MV-4-11 (cell line): ENCODE results near the gene POU2AF2.
"Not testable (repeated sequence)": the region's sequence is repeated elsewhere in the genome, so short reads cannot be mapped to it uniquely, and the experiment has no call there.

Source experiments
- DNase-seq: peaks from one replicate; lab custom pipeline; 2025; lab: John Stamatoyannopoulos, UW

The POU2AF2 gene

DNA sequence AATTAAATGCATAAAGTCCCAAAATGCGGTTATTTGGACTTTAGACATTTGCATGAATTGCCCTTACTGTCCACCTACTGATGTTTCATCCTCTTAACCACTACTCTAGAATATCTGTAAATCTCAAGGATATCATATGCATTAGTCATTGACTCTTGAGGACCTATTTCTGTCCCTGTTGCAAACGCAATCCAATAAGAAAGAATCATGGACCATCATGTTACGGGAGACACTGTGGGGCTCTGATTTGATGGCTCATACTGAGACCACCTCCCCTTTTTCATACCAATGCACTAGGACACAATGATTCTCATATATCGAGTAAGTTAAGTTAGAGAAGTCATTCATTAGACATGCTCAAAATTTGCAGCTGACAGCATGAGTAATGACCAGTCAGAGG is 14.4 kb downstream of the POU2AF2 start:
- no peak for DNase-seq

DNA sequence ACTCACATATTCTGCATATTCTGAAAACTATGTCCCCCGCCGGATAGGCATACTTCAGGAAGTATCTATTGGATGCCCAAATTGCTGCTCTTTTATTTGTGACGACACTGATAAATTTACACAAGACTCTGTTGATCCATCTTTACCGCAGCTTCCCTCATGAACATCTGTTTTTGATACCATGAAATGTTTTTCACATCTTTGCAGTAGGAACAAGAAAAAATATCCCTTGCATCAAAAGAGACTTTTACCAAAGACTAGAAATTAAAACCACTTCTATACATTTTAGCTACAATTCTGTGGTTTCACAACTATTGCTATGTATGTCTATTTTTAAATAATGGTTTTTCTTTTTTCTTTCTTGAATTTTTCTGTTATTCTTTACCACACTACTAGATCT is 15.3 kb downstream of the POU2AF2 start:
- DNase-seq: no peak

DNA sequence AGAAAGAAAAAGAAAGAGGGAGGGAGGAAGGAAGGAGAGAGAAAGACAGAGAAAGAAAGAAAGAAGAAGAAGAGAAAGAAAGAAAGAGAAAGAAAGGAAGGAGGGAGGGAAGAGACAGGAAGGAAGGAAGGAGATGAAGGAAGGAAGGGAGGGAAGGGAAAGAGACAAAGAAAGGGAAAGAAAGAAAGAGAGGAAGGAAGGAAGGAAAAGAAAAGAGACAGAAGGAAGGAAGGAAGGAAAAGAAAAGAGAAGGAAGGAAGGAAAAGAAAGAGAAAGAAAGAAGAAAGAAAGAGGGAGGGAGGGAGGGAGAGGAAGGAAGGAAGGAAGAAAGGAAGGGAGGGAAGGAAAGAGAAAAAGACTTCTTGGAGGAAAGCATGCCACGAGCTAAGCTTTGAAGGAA is 19.1 kb downstream of the POU2AF2 start:
- no peak for DNase-seq

DNA sequence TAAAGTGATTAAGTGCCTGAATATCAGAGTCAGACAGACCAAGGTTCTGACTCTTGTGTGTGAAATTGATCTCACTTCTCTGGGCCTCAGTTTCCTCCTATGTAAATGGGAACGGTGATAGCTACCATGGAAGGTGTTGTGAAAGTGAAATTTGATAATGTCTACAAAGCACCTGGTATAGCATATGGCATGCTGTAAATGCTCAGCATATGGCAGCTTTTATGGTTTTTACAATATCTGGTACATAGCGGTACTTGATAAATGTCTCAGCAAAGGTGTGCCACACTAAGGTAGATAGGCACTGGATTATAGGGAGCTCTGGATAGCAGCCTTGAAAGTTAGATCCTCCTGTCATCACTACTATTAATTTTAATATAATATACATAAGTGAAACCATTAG is 19.9 kb downstream of the POU2AF2 start:
- DNase-seq: no peak

DNA sequence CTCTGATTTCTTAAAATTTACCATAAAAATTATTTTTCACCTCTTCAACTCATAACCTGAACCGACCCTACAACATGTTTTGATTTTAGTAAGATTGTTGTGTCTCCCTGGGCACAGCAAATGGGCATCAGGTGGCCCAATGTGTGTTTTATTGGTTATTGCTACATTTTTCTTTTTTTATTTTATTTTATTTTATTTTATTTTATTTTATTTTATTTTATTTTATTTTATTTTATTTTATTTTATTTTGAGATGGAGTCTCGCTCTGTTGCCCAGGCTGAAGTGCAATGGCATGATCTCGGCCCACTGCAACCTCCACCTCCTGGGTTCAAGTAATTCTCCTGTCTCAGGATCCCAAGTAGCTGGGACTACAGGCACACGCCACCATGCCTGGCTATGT is 22.8 kb downstream of the POU2AF2 start:
- DNase-seq: not testable (repeated sequence)

DNA sequence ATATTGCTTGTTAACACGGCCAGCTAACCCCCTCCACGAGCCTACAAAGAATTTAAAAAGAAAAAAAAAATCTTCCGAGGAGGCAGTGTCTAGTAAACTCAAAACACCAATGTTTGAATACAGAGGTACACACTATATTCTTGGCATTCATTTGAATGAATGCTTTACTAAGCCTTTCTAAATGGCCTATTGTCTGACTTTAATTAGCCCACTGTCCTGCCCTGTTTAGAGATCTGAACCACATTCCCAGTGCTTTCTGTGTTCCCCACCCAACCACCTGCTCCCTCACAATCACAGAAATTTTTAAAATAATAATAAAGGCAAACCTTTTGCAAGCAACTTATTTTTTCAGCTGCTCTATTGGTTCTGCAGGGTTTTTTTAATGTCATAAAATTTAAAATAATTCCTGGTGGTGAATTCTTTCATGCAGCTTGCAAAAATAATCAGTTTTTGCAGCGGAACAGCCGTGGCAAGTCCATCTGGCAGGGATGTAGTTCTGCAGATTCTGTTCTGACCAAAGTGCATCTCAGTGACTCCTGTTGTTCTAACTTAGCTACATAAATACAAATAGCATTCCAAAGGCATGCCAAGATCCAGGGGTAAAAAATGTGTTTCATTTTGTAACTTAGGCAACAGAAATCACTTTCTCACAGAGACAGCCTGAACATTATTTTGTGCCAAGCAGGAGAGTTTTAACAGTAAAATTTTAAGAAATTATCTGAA is 23.8 kb downstream of the POU2AF2 start:
- no peak for DNase-seq

DNA sequence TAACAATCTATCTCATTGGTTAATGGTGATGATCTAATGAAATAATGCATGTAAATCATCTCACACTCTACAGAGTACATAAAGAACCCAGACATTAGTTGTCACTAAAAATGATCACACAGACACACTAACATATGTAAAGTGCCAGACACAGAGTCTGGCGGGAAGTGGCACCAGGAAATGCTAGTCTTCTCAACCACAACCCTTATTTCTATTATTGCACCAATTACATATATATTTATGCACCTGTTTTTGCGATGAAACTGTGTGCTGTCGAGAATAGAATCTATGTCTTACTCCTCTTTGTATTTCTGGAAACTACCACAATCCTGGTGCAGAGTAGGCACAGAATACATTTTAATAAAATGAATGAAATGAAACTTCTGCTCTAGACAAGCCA is 26.9 kb downstream of the POU2AF2 start:
- DNase-seq: no peak

DNA sequence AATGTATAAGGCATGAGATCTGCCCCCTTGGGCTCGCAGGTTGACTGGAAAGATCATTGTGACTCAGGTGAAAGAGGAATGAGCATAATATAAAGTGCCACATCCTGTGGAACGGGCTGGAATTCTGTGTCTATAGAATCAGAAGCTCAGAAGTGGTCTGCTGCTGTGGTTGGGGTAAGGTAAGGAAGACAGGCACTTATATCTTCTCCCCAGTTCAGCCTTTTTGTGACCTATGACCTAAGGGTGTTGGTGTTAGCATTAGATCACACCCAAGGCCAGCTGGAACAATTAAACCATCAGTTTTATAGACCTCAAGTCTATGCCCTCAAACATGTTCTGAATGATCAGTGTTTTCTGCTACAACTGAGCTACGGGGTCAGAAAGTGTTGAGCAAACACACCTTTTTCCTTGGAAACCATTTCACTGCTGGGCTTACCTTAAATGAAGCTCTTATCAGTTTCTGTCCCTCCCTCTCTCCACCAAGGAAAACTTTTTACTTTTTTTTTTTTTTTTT is 37.1 kb downstream of the POU2AF2 start:
- no peak for DNase-seq

DNA sequence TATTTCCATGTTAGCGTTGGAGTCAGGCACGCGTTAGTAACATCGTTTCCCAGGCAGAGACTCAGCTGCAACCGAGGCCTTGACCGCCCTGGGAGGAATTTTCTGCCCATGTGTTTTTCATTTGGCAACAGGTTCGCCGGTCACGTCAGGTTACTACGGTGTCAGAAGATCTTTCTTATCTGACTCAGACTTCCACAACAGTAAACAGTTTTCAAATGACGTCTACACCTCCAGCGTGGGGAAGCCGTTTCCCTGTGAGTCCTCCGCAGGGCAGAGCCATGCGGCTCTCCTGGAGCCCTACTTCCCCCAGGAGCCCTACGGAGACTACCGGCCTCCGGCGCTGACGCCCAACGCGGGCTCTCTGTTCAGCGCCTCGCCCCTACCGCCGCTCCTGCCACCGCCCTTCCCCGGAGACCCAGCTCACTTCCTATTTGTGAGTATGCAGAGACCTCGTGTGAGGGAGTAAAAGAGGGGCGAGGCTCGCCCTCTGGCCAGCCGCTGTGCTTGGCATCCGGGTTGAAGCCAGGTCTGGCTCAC is 38.5 kb downstream of the POU2AF2 start:
- DNase-seq: no peak

DNA sequence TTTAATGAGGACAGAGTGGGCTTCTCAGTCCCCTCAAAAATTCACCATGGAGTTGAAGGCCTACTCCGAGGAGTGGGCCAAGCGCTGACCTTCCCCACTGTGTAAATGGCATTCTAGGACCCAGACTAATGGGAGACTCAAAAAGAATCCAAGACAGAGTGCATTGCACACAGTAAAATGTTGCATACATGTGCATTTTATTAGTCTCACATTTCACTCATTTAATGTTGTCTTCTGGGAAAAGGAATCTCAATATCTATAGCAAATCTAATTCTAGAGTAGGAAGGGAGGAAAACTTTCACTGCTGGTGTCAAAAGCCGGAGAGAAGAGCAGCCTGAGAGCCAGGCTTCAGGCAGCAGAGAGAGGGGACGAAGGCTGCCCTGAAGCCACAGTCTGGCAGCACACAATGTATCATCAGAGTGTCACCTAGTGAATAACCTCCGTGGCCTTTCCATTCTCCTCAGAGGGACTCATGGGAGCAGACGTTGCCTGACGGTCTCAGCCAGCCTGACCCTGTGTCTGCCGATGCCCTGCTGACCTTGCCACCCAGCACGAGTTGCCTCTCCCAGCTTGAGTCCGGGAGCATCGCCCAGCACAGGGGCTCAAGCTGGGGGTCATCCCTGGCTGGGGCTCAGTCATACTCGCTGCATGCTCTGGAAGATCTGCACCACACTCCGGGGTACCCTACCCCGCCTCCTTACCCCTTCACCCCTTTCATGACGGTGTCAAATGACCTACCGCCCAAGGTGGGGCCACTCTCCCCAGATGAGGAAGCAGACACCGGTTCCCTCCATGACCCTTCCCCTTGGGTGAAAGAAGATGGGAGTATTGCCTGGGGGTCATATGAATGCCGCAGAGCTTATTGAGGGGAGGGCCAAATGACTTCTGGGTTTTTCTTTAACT is 39.9 kb downstream of the POU2AF2 start:
- no peak for DNase-seq

DNA sequence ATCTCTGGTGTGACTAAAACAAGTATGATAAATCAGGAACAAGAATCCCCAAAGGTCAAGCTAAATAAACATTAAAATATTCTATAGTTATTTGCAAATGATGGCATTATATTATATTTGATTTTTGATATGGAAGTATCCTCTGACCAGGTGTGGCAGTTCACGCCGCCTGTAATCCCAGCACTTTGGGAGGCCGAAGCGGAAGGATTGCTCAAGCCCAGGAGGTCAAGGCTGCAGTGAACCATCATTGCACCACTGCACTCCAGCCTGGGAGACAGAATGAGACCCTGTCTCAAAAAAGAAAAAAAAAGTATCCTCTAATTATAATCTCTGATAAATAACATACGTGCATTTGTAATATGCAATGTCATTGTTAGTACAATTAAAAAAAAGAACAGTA is 46.2 kb downstream of the POU2AF2 start:
- DNase-seq: no peak

DNA sequence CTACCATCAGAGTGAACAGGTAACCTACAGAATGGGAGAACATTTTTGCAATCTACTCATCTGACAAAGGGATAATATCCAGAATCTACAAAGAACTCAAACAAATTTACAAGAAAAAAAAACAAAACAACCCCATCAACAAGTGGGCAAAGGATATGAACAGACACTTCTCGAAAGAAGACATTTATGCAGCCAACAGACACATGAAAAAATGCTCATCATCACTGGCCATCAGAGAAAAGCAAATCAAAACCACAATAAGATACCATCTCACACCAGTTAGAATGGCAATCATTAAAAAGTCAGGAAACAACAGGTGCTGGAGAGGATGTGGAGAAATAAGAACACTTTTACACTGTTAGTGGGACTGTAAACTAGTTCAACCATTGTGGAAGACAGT is 46.9 kb downstream of the POU2AF2 start:
- not testable (repeated sequence) for DNase-seq

DNA sequence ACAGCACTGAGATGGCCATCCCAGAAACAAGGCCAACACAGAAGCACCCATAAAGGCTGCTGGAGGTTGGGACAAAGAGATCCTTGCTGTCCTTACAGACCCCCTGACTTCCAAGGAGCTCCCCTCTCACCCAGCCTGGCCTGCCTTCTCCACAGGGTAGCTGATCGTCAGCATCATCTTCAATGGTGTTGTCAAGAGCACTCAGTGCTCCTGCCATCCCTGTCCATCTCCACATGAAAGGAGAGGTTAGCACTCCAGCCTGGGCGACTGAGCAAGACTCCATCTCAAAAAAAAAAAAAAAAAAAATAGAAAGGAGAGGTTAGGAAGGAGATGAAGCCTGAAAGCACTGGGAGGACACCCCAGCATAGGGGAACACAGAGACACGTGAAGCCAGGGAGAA is 50.7 kb downstream of the POU2AF2 start:
- DNase-seq: no peak

DNA sequence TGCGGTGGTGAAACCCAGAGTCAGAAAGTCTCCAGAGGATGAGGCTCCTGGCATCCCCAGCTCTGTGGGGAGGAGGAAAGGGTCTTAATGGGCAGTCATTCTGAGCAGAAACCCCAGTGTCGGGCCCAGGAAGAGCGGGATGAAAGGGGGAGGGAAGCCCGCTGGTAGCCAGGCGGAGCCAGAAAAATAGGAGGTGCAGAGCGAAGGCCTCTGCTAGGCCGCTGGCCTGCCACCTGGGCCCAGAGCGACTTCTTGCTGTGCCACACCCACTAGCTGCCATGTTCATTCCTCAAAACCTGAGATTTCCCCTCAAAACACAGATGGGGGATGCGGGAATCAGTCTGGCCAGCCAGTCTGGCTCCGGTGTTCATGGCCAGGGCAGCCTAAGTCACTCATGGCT is 52.2 kb downstream of the POU2AF2 start:
- DNase-seq: no peak

DNA sequence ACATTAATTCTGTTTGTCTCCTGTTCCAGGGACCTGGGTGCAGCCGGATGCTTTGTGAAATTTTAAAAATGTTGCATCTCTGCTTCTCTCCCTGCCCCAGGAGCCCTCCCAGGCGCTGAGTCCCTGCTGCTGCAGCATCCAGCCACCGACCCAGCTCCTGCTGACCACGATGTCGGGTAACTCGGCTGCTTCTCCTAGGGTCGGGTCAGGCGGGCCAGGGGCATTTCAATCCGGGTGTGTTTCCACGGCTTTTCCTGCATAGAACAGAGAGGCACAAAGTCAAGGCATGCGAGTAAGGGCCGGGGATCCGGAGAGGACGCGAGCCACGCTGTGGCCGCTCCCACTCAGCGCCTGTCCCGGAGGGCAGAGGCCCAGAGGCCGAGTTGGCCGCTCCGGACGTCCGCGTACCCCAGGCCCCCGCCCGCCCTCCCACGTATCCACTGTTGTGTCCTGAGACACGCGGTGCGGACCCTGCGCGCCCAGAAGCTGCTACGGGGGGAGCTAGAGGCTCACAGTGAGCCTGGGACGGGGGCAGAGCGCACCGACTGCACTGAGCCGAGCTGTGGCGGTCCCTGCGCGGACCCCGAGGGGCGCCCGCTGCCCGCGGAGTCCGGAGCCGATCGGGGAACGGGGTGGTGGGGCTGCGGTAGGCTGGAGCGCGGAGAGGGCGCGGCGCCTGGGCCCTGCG is 53.0 kb downstream of the POU2AF2 start, which contains the start of gene POU2AF3:
TSS of gene POU2AF3 (plus strand) at position 134 of the 688 bp plus-strand sequence. CDS start at position 170, 36 bp downstream.
- no peak for DNase-seq

DNA sequence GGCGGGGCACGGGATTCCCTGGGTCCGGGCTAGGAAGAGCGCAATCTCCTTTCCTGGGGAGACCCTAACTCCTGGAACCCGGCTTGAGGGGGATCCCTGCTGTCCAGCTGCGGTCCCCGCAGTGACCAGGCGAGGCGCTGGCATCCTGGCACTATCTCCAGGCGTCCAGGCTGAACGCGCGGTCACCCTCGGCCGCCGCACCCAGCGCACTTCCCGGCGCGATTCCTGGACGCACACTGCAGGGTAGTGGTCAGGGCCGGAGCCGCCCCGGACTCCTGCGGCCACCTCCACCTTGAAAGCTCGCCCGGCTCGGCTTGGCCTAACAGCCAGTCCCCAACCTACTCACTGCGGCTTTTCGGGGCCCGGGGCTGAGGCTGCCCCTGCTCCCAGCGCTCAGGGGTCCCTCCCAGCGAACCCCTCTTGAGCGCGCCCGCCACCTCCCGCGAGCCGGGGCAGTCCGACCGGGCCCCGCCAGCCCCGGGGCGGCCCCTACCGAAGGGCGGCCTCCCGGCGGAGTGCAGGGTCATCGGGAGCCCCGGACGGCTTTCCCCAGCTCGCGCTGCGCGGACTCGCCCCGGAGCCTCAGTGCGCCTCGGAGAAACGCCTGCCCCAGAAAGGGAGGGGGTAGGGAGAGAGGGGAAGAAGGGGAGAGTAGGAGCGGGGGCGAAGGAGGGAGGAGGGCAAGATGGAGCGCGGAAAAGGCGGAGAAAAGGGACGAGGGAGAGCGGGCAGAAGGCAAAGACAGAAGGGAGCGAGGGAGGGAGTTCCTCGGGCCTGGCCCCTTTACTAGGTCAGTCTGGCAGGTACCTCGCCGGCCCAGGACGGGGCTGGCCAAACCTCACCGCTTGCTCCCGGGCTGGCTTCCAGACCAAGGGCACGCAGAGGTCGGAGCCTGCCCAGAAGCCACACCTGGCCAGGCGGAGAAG is 53.8 kb downstream of the POU2AF2 start:
- DNase-seq: no peak

DNA sequence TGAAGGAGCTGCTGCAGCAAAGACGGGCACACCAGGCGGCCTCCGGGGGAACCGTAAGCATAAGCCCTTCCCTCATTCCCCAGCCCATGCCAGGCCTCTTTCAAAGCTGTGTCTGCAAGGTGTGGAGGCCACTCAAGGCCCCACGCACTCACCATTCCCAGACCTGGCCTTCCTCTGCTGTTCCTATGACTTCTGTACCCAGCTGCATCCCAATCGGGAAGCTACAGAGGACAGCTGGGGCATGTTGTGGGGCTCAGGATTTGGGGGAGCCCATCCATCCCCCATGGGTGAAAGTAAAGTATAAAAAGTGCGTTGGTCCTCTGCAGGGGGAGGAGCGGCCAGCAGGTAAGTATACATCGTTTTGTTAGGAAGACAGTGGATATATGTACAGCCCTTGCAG is 55.0 kb downstream of the POU2AF2 start:
- no peak for DNase-seq

DNA sequence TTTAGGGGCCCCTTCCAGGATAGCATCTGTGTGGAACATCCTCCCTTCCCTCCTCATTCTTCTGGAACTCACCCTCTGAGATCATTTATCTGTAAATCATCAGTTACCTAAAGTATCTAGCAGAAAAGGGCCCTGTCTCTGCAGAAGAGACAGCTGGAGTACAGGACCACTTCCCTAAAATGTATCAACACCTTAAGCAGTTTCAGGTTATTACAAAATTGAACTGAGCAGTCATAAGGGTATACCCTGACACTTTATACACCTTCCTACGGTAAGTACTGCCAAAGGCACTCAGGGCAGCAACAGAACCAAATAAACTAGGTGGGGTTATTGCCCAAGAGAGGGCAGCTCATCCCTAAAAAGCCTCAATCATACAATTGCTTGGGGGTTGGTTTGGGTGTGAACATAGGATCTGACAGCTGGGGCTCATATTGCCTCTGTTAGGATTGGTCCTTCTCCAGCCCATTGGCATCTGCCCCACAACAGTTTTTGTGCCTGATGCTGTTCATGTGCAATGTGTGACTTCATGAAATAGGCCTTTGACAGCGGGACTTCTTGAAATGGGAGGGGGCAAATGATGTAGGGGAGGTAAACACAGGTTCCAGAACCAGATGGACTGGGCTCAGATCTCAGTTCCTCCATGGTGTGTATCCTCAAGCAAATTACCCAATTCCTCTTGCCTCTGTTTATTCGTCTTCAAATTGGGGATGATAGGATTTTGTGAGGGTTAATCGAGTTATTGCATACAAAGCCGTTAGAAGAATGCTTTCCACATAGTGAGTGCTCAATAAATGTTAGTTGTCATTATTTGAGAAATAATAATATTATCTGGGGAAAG is 55.7 kb downstream of the POU2AF2 start:
- DNase-seq: no peak

DNA sequence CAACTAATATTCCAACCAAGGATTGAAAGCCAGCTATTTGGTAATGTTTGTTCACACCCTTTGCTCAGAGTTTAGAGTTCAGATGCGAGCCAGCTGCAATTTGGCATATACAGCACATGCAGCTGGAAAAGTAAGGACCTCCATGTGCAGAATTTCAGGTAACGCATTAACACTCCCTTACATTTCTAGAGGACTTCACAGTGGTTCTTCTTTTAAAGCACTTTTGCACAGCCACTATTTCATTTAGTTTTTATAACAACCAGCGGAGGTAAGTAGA is 56.3 kb downstream of the POU2AF2 start:
- no peak for DNase-seq

DNA sequence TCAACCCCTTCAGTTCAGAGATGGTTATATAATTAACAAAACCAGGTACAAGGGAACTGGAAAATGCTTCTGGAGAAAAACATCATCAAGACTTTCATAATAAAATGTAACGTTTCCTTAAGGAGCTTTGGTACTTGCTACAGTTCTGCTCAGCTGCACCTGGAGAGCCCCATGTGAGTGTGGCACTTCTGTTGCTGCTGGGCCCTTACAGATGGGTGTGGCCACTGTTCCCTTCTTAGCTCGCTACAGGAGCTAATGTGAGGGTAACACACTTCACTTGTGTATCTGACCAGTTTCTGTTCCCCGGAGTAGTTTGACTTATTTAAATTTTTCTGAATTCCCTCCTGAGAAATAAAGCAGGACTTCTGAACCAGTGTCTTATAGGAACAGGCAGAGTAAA is 56.8 kb downstream of the POU2AF2 start:
- no peak for DNase-seq
